NCI-H1105 treated with DMSO at 0.1 percent for 48 hours (cell line): ENCODE data around the gene LAMB2.

Experiments used
- DNase-seq: peaks from one replicate; lab custom pipeline; 2025; lab: John Stamatoyannopoulos, UW

The LAMB2 gene

DNA sequence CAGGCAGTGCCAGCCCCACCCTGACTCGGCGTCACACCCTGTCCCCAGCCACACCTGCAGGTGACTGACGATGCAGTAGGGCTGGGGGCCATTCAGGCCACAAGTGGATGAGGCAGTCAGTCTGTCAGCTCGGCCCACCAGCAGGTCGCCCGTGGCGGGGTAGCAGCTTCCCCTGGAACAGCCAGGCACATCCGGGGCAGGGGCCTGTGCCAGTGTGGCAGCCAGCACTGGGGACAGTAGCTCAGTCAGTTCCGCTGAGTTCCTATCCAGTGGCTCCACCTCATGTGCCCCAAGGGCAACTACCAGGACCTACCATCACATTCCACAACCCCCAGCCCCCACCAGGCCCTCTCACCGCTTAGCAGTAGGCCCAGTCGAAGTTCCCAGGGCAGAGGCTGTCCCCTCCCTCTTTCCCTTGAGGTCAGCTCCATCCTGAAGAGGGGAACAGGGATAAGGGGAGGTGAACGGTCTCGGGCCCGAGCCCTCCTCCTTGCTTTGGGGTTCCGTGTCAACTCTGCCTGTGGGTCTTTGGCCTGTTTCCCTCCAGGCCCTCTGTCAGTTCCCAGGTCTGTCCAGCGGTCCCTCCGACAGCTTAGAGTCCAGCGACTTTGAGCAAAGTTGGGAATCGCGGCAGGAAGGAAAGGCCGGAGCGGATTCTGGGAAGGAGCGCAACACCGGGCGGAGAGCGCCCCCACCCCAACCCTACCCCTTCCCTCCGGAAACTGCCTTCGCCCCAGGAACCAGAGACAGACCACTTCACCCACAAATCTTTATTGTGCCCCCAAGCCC is at the start of gene LAMB2:
Gene LAMB2 (minus strand): TSS at position 614 of the 789 bp plus-strand sequence. CDS start 183 bp downstream, at position 431.
- DNase-seq = peak; percentile 8

DNA sequence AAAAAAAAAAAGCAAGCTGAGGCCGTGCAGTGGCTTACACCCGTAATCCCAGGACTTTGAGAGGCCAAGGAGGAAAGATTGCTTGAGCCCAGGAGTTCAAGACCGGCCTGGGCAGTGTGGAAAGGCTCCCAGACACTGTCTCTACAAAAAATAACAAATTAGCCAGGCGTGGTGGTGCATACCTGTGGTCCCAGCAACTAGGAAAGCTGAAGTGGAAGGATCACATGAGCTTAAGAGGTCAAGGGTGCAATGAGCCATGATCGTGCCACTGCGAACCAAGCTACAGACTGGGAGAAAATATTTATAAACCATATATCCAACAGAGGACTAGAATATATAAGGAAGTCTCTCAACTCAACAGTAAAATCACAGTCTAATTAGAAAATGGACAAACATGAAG is 48.5 kb upstream of the LAMB2 start:
- DNase-seq = no peak

DNA sequence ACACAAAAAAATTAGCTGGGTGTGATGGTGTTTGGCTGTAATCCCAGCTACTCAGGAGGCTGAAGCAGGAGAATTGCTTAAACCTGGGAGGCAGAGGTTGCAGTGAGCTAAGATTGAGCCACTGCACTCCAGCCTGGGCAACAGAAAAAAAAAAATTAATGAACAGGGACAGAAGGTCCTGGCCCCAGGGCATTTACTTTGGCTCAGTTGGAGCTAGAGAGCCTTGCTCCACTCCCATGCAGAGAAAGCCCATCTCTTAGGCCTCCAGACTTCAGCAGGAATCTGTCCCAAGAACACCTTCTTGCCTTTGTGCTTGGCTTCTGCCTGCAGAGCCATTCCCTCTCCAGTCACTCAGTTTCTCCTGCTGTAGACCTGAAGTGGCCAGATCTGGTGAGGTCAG is 47.3 kb upstream of the LAMB2 start:
- DNase-seq = no peak

DNA sequence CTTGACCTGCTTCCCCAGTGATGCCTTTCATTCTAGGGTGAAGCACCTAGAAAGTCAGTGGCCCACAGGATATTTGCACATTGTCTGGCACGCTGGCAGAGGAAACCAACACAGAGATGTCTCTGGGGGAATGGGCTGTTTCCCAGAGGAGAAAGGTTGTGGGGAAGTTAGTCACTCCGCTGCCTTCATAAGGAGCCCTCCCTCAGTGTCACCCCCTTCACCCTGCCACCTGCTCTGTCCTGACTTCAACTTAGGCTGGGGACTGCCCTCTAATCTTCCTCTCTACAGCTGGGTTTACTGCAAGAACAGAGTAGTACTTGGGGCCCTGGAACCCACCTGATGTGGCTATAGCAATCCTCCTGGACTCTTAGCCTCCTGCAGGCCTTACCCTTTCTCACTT is 44.2 kb upstream of the LAMB2 start:
- DNase-seq = no peak

DNA sequence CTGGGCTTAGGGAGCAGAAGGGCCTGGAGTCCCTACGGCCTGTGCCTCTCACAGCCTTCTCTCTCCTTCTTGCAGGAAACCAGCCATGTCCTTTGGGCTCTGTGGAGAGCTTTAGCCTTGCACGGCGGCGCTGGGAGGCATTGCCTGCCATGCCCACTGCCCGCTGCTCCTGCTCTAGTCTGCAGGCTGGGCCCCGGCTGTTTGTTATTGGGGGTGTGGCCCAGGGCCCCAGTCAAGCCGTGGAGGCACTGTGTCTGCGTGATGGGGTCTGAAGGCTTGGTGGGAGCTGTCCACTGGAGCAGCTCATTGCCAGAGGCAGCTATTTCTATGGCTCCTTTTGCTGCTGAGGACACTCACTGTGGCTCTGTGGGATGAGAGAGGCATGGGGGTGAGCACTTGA is 42.7 kb upstream of the LAMB2 start:
- DNase-seq = no peak

DNA sequence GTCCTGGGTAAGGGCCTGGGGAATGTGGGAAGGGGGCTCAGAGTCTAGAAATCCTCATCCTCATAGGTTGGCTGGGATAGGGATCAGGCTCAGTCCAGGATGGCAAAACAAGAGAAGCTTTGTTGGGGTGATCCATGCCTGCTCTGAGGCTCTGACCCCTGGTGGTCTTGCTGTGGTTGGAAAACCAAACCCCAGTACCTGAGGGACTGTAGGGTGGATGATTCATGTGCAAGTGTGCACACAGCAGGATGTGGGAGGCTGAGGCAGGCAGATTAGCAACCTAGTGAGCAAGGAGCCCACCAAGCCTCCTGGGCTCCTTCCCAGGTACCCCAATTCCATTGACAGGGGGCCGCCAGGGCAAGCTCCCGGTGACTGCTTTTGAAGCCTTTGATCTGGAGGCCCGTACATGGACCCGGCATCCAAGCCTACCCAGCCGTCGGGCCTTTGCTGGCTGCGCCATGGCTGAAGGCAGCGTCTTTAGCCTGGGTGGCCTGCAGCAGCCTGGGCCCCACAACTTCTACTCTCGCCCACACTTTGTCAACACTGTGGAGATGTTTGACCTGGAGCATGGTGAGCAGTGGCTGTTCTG is 41.6 kb upstream of the LAMB2 start:
- DNase-seq = no peak

DNA sequence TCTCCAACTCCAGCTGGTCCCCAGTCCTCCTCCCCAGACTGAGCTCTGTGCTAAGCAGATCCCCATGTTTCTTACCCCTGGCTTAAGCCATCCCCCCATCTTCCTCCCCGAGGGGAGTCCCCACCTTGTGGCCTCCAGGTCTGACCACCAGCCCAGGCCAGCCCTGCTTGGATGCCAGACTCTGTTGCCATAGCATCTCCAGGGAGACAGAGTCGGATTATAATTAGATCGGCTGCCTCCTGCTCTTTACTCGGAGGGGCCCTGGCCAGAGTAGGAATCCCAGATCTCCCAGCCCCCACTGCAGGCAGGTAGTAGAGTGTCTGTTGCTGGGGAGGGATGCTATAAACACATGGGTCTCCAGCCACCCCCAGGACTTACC is 40.9 kb upstream of the LAMB2 start:
- DNase-seq = peak; percentile 20

DNA sequence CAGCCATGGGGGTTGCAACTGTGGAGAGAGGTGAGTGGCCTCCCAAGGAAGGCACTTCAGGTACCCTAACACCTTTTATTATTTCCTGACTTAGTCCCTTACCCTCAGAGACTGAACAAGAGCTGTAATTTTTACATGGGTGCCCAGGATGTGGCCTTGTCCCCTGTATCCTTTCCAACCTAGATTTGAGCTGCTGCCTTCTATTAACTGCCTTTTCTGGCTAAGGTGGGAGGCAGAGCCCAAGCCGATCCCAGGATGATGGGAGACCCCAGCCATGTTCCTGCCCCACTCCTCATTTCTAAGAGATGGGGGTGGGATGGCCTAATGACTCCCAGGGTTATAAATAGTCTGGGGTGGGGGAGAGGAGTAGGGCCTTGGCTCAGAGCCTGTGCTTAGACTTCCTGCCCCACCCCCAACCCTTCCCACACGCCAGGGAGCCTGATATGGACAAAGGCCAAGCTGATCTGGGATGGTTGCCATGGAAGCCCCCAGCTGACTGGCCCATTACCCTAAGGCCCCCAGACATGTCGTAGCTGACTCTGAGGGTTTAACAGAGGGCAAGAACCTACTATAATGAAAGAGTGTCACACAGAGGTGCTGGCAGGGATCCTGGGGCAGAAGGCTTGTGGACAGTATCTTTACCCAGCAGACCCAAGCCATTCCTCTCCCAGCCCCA is 40.4 kb upstream of the LAMB2 start:
- DNase-seq = peak; percentile 81

DNA sequence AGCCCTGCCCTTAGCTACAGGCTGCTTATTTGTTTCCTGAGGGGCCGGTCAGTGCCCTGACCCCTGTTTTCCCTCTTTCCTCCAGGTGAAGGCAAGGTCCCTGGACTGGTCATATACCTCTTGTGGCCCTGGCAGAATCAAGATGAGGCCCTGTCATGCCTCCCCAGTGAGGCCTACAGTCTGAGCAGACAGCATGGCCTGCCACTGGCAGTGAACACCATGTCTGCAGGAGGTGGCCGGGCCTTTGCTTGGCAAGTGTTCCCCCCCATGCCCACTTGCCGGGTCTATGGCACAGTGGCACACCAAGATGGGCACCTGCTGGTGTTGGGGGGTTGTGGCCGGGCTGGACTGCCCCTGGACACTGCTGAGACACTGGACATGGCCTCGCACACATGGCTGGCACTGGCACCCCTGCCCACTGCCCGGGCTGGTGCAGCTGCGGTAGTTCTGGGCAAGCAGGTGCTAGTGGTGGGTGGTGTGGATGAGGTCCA is 39.7 kb upstream of the LAMB2 start:
- no peak for DNase-seq

DNA sequence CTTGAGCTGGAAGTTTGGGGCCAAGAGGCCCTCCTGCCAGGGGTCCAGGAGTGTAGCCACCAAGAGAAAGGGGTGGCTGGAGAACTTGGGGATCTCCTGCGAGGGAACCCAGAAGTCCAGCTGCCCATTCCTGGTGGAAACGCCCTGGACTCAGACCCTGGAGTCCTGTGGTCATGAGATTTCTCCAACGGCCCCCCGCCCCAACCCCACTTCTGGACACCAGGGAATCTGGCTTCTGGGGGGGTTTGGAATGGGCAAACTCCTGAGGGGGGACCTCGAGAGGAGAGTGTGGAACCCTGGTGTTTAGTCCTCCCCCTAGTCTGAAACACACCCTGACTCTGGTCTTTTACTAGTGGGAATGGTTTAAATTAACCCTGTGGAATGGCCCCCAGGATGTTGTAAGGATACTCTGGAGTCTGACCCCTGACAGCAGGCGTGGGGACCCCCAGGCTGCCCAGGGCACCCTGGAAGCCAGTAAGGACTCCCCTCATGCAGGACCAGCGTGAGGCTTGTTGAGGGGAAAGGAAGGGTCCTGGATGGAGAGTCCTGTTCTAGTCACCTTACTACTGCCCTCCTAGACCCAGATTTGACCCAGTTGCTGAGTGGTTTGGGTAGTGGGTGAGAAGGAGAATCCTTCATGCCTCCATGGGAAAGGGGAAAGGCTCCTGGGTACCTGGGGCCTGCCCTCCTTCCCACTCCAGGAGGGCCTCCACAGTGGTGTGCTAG is 39.1 kb upstream of the LAMB2 start:
- DNase-seq = no peak

DNA sequence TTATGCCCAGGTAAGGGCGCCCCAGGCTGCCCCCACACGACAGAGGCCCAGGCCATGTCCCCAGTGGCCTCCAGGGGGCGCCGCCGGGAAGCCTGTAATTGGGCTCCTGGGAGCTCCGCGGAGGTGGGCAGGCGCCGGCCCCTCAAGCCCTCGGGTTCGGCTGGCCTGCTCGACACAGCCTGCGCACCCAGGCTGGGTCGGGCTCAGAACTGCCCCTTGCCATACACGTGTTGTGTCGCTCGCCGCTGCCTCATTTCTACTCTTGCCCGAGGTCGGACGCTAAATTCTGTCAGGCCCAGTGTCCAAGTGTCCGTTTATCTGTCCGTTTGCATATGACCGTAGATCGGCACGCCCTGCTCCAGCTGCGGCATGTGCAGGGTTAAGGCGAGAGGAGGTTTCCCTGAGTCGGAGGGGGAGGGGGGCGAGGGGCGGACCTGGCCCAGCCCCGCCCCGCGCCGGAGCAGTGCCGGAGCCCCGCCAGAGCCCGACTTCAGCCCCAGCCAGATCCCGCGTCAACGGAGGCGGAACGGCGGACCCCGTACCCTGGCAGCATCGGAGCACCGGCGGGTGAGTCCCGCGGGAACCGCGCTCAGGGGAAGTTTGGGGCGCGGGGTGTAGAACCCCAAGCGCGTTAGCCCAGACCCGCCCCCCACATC is 38.4 kb upstream of the LAMB2 start, which contains the start of gene KLHDC8B:
Gene KLHDC8B (plus strand): TSS at position 480 of the 656 bp plus-strand sequence. CDS start 1,172 bp downstream, outside the sequence.
- peak; percentile 61 for DNase-seq

DNA sequence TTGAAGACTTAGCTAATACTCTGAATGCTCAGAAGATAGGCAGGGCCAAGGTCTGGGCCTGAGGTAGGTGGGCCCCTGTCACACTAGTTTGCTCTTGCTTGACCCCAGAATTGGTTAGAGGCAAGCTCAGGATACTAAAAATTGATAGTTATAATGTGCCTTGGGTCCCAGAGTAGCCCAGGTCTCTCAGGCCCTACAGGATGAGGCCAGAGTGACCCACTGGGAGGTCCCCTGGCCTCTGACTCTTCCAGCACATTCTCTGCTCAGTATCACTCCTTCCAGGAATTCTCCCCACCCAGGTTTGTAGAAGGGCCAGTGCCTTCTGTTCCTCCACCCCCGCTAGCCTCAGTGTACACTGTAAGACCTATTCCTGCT is 37.9 kb upstream of the LAMB2 start:
- DNase-seq = no peak

DNA sequence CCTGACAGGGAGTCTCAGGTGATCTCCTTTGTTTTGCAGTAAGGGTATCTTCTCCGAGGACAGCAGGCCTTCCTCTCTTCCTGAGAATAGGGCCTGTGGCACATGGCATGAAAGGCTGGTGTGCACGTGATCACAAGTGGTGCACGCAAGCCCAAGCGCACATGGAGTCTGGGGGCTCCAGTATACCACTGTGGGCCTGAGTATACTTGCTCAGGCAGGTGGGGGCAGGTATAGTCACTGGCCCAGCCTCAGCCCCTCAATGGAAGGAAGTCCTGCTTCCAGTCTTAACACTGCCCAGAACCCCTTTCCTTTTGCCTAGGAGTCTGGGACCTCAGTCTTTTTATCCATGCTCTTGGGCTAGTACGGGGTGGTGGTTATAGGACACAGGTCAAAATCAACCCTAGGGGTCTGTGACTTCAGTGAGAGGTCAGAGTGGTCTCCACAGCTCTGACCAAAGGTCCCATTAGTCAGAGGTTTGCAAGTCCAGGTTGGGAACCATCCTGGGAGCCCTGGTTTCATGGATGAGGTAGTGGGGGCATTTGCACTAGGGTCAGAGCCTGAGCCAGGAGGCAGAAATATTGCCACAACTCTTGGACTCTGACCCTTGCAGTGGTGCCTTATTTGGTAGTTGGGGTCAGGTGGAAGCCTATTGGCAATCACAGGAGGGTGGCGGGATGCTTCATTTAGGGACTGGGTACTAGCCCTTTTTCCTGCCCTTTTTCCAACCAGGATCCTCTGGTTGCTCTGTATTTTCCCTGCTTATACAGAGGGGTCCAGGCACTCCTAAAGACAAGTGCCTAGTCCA is 34.1 kb upstream of the LAMB2 start:
- no peak for DNase-seq

DNA sequence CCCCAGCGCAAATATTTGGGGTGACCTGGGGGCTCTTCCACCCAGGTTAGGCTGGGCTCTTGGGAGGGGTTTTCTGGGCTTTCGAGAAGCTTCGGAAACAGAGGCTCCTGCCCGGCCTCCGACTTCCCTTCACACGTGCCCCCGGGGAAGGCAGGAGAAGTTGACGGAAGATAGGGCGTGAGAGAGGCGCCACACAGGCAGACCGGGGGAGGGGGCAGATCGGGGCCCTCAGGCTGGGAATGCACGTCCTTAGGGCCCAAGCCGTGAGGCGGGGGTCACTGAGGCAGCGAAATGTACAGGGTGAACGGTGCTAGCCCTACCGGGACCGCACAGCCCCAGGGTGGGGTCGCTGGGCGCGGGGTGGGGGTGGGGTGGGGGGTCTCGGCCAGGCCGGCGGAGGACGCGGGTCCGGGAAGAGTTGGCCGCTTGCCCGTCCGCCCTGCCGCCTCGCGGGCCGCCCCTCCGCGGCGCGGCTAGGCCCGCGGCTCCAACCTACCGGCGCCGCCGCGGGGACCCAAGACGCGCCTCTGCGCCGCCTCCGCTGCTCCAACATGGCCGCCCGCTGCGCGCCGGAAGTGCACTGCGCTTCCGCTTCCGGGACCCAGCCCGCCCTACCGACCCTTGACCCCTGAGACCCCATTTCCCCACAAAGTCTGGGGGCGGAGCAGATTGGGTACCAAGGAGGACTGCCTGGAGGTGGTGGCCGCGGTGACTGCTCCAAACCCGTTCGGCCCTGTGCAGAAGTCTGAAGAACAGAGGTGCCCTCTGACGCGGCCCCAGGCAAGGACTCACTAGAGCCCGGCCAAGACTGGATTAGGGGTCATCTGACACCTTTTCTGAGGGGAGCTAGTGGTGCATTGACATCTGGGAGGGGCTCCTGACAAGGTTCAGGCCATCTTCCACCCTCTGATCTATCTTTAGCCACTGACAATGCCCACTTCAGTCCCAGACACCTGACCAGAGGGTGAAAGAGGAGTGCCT is 33.2 kb upstream of the LAMB2 start, which contains the start of gene CCDC71:
Gene CCDC71 (minus strand): TSS at position 561 of the 981 bp plus-strand sequence. CDS start 2,123 bp downstream, outside the sequence.
- peak; percentile 40 for DNase-seq

DNA sequence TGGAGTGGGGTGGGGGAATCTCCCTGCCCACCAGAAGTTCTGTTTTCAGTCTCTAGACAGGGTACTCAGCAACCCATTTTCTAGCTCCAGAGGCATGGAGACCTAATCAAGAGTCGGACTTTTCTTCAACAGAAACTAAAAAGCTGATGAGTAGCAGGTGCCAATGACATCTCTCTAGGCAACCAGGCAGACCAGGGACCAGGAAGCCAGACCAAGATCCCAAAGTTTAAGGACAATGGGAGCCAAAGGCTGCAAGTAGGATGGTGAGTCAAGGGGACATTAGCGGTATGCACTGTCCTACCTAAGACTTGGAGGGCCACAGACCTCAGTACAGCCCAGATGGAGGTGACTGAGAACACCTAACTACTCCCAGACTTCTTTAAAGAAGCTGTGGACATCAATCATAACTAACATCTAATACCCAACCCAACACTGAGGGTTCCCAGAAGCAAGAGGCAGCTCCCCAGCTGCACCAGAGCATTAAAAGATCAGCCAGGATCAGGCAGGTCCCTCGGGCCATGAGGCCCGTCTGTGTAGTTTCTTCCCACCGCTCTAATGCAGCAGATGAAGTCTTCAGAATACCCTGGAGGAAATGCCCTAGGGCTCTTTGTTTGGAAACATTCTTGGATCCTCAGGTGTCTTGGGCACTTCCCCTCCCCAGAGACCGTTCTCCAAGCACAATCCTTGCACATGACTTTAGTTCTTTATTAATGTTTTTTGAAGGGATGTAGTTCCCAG is 32.3 kb upstream of the LAMB2 start:
- no peak for DNase-seq

DNA sequence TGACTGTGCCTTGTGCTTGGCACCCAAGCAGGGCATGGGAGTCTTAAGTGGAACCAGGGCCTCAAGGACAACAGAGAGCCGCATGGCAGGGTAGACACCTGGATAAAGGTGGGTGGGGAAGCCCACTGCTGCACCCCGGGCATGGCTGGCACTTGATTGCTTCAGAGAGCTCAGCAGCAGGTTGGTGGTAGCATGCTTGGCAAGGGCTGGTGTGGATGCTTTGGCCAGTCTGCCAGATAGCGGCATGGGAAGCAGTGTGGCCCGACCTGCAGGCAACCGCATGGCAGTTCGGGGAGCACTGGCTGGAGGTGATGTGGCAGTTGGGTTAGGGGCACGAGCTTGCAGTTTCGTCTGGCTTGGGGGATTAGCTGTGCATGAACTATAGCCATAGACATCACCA is 30.8 kb upstream of the LAMB2 start:
- DNase-seq = no peak

DNA sequence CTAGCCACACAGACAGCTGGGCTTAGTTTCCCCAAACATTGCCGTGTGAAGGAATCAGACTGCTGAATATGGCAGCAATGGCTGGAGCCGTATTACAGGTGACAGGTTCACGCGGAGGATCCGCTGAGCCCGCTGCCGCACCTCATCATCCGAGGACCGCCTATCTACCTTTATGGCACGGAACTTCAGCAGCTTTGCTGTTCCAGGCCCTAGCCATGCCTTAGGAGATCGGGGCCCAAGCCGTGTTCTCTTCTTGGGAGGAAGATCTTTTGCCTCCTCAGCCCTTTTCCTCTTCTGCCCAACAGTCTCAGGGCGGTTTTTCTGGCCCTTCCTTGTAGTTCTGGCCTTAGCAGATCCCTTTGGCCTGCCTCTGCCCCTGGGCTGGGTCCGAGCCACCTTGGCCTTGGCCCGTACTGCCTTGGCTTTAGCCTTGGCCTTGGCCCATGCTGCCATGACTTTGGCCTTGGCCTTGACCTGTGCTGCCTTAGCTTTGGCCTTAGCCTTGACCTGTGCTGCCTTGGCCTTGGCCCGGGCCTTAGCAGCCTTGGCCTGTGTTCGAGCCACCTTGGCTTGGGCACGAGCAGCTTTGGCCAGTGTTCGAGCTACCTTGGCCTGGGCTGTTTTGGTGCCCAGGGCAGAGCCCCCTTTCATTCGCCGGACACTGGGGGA is 30.0 kb upstream of the LAMB2 start:
- no peak for DNase-seq

DNA sequence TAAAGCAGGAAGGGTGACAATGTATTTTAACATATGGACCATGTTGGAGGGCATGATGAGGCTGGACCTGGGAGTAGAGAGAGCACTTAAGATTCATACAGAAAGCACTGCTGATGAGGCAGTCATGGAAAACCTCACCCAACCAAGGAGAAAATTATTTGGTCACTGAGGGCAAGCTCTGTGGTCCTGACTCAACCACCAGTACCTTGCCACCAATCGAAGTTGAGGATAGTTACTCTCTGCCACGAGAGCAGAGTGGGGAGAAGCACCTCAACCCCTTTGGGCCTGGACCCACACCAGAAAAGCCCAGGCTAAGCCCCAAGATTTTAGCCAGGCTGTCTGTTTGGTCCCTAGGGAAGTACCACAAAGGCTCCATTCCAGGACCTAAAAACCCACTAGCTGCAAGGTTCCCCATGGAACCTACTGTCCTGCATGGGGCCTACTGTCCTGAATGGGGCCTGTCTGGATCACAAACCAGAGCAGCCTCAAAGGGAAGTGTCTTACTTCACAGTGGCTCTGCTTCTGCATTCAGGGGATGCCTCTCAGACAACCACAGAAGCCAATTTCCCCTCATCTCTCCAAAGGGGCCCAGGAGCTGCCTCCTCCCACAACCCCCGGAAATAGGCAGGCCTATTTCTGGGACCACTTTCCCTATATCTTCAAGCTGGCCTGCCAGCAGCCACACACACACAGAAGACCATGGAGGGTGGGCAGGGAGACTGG is 29.1 kb upstream of the LAMB2 start:
- no peak for DNase-seq
